HG02938 (cell line): ENCODE measurements around the gene RADX.

Experiments used
- ATAC-seq: cut with Tn5 transposase; IDR thresholded peaks from one replicate; pipeline ENCODE4 v1.9.1; 2021; ENCODE audit warnings: mild to moderate bottlenecking, moderate library complexity; ENCODE audit not compliant: unreplicated experiment

RADX gene

GRCh38 chrX:106684207-106684606 is 72.4 kb downstream of the RADX start:
- ATAC-seq = no peak

GRCh38 chrX:106692425-106693065 is 80.8 kb downstream of the RADX start:
- ATAC-seq = no peak

DNA sequence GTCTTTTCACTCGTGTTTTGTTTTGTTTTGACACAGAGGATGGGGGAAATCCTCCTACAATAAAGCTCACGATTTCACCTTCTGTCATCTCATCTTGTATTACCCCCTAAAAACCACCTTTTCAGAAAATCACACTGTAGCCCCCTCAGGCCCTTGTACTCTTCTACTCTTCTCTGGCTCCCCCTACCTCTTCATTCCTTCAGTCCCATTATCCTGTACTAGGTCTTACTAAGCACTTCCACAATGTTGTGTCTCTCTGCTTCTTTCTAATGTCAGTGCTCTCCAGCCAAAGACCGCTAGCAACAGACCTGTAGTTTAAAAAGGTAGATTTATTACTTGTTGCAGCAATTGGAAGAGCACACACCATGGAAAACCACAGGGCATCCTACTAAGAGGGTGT is 84.7 kb downstream of the RADX start:
- no peak for ATAC-seq

DNA sequence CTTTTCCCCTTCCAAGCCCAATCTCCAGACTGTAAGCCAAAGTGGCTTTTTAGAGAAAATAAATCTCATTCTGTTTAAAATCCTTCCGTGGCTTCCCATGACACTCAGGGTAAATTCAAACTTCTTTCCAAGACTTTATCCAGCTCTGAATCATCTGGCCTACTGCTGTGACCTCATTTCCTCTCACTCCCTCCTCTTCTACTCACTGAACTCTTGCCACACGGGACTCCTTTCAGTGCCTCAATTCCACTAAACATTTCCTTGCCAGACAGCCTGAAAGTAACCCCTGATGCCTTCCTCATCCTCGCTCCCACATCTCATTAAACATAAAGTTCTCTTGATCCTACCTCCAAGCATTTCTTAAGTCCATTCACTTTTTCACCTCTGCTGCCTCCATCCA is 86.9 kb downstream of the RADX start:
- no peak for ATAC-seq

DNA sequence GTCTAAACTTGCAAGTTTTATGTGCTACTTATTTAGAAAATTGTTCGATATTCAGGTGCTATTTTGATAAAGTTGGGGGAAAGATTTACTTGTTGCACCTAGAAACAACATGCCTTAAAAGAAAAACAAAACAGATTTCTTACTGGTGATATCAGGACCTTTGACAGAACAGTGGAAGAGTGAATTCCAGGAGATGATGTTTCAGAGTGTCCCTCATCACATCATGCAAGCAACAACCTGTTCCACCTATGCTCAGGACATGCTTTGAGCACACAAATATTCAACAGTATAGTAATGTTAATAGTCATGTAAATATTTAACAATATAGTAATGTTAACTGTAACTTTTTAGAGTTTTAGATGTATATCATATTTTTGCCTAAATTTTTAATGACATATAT is 90.9 kb downstream of the RADX start:
- ATAC-seq = no peak

DNA sequence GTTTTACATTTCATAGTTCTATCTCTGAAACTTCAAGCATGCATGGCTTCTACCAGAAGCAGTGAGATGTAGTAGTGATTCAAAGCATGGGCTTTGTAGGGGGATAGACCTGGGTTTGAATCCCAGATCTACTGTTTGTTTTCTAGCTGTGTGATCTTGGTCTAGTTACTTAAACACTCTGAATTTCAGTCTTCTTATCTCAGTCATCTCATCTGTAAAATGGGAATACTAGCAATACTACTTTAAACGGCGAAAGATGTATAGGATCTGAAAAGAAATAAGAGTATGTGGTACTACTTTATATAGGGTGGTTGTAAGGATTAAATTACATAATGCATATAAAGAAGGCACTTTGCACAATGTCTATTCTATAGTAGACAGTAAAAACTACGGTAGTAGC is 94.7 kb downstream of the RADX start:
- no peak for ATAC-seq

DNA sequence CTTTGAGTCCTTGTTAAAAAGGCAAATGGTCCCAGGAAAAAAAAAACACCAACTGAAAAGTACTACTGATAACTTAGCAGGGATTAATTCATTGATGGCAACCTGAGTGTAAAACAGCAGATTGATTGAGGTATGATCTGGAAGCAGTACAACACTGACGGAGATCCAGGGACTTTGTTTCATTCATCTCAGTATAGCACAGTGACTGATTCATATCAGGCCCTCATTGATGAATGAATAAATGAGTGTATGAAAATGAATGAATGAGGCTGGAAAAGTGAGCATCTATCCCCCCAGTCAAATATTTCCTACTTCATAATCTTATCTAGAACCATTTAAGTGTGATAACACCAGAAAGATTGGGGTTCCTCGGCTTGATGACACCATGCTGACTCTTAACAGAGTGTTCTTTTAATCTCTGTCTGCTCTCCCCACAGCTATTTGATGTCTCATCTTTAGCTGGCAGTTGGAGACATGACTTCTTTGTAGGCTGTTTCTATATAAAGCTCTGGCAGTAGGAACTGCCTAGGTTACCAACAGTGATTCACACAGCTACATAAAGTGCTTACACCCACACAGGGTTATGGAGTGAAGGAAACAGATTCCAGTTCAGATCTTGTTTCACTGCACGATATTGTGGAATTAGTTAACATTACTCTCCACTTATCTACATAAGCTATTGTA is 96.1 kb downstream of the RADX start:
- ATAC-seq = no peak

DNA sequence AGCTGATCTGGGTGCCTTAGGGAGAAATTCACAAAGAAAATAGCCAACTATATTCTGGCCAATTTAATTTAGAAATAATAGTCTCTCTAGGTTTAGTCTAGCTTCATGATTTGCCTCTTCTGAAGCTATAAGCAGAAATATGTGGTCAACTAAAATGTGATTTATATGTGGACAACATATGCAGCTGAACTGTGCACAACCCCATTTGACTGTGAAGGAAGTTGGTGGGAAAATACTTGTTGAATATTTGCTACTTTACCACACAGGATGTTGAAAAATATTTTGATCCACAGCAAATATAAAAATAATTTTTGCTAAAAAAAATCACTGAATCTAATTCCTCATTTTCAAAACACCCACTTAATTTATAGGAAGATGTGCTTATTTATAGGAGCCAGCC is 99.0 kb downstream of the RADX start:
- ATAC-seq = no peak

- ATAC-seq = no peak
Observed at GRCh38 chrX:106711375-106711774, 99.6 kb downstream of the RADX start.

DNA sequence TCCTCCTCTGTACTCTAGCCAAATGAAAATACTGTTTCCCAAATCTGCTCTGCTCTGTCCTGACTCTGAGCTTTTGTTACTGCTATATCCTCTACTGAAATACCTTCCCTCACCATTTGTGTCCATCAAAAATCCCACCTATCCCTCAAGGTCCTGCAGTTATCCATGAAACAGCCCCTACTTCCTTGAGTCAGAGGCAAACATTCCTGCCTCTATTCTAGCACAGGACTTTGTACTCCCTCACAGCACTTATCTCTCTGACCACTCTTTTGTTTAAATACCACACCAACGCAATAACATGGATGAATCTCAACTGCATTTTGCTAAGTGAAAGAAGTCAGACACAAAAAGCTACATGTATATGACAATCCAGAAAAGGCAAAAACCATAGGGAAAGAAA is 104.2 kb downstream of the RADX start:
- no peak for ATAC-seq

- no peak for ATAC-seq
Observed at GRCh38 chrX:106716463-106716862, 104.7 kb downstream of the RADX start.

GRCh38 chrX:106718709-106719108 is 106.9 kb downstream of the RADX start:
- no peak for ATAC-seq

DNA sequence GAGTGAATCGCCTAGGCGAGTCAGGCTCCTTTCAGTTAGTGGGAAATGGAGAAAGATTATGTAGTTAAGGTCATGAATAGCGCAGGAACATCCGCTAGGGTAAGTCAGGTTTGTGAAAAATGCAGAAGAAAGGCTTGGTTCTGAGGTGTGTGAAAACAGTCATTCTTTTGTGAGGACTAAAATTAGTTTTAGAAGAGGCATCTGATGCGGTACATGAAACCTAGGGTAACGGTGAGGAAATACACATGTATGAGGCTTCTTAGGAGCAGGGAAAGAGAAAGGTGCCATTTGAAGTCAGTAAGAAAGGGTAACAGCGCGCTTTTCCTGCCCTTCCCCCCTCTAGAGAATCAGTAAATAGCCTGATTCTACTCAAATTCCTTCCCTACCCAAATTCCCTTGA is 114.2 kb downstream of the RADX start:
- no peak for ATAC-seq

DNA sequence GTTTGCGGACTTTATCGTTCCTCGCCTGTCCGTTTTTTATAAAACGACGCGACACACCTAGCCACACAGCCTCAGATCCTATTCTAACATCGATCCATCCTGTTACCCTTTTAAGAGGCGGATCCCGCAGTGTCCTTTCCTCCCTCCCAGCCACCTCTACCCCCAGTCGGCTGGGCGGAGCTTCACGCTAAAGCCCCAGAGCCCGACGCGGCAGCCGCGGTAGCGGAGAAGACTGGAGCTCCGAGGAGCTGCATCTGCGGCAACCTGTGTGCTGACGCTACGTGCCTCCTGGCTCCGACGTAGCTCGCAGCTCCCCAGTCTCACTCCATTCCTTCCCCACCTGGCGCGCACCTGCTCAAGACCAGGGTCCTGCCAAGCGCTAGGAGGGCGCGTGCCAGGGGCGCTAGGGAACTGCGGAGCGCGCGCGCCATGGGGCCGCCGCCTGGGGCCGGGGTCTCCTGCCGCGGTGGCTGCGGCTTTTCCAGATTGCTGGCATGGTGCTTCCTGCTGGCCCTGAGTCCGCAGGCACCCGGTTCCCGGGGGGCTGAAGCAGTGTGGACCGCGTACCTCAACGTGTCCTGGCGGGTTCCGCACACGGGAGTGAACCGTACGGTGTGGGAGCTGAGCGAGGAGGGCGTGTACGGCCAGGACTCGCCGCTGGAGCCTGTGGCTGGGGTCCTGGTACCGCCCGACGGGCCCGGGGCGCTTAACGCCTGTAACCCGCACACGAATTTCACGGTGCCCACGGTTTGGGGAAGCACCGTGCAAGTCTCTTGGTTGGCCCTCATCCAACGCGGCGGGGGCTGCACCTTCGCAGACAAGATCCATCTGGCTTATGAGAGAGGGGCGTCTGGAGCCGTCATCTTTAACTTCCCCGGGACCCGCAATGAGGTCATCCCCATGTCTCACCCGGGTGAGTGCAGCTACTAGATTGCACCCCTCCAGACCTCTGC is 115.0 kb downstream of the RADX start, which contains the start of gene RNF128:
Gene RNF128 (plus strand): TSS at position 217 of the 953 bp plus-strand sequence. CDS start 213 bp downstream, at position 430.
- ATAC-seq = no peak

- no peak for ATAC-seq
Observed at GRCh38 chrX:106728337-106728736, 116.6 kb downstream of the RADX start.
